ENCODE data around the gene SLC46A2. TPM values are rescaled to one million over a fixed set of nuclear protein-coding genes. Genes with fewer than 3 reads are reported as not detected.

SLC46A2 gene
- total and polyA plus RNA-seq, 2 of the 8 experiments (the other 6 are each of a cell fraction or from before 2014, with no cell fraction given) = 0.03 TPM; not detected in 1

DNA sequence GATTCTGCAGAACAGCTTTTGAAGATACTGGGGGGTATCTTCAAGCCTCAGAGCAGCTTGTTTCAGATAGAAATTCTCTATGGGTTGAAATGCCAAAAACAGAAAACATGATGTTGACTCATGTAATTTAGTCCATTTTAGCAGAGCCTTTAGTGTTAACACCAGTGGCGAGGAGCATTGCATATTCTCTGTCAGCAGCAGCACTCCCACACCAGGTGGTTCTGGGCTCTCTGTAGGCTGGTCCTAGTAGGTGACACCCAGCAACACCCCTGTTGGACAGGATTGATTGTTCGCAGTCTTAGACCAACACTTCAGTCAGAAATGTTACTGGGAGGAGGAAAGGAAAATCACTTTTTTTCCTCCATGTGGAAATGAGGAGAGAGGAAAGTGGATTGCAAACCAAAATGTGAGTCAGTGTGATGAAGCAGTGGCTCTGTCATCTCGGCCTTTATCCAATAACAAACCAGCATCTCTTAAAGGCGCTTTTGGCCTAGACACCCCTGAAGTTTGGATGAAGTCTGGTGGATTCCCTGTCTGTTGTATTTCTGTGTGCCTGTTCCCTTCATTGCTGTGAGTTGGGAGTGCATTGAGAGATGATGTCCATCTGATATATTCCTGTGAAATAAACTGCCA, 16.8 kb downstream of the SLC46A2 start:
- Histone ChIP-seq H4K91ac (replicated peaks; ENCODE audit: insufficient read length, low read length) (no peak overlapping the region), H3K27me3 (replicated peaks in 1 of 4; ENCODE audit: control insufficient read depth in 3 of 4, extremely low read depth in 1 of 4, insufficient read depth in 3 of 4, low read length in 3 of 4) (no peaks in the 10 kb centered on the region), H2BK20ac (ENCODE audit: low read length) (no peak overlapping the region), H3K4ac (replicated peaks; ENCODE audit: insufficient read length, low read depth, low read length) (no peak overlapping the region), H3K27ac (ENCODE audit: low read depth, low read length) (no peak overlapping the region), H3K9me3 (ENCODE audit: insufficient read depth in 2 of 2, low read depth in 1 of 2, low read length in 1 of 2) (no peaks in the 10 kb centered on the region), H3K79me2 (ENCODE audit: control insufficient read depth in 1 of 2, insufficient read depth in 2 of 2, low read length in 2 of 2) (no peaks in the 10 kb centered on the region), H3K23me2 (ENCODE audit: low read depth, low read length) (no peaks in the 10 kb centered on the region), H2AFZ (ENCODE audit: low read length) (no peak overlapping the region), H3K18ac (ENCODE audit: extremely low read depth, low read length) (no peak overlapping the region), H3K56ac (replicated peaks; ENCODE audit: insufficient read length, low read depth, low read length) (no peak overlapping the region), H4K20me1 (replicated peaks in 1 of 2; ENCODE audit: control insufficient read depth in 1 of 2, insufficient read depth in 2 of 2, low read length in 2 of 2) (no peaks in the 10 kb centered on the region), H3K23ac (ENCODE audit: insufficient read length) (no peak overlapping the region), H3K36me3 (ENCODE audit: control insufficient read depth in 2 of 4, insufficient read depth in 4 of 4, low read length in 3 of 4) (no peaks in the 10 kb centered on the region; a peak in 2 of 8 replicates), H2BK5ac (ENCODE audit: low read depth, low read length) (no peak overlapping the region), H3K79me1 (ENCODE audit: low read depth, low read length) (no peaks in the 10 kb centered on the region), H2BK15ac (ENCODE audit: low read length) (no peak overlapping the region), H3K4me1 (replicated peaks in 1 of 4; ENCODE audit: control insufficient read depth in 3 of 4, insufficient read depth in 4 of 4, low read length in 3 of 4) (peaks cover 0 to 6% (median 0%) of the 10 kb centered on the region in 4 experiments; a peak in 1 of 7 replicates), H3K9ac (replicated peaks in 1 of 4; ENCODE audit: extremely low read depth in 1 of 4, low read depth in 3 of 4, low read length in 3 of 4) (no peak overlapping the region), H4K8ac (ENCODE audit: extremely low read depth, insufficient read depth, low read length) (no peak overlapping the region), H3K14ac (ENCODE audit: insufficient read length) (no peak overlapping the region), H4K5ac (ENCODE audit: insufficient read length, low read depth, low read length) (no peak overlapping the region), H3K4me3 (ENCODE audit: extremely low read depth in 1 of 4, insufficient read depth in 2 of 4, low read depth in 3 of 4, low read length in 4 of 4) (no peak overlapping the region), H3K4me2 (ENCODE audit: insufficient read depth in 1 of 2, low read depth in 2 of 2, low read length in 2 of 2) (no peak overlapping the region), H2BK120ac (replicated peaks; ENCODE audit: low read depth, low read length) (no peak overlapping the region), H2AK5ac (ENCODE audit: low read depth, low read length) (no peak overlapping the region), H2BK12ac (ENCODE audit: low read depth, low read length) (no peak overlapping the region)
- no peak for FAIRE-seq
- 88% methylated on average over 4 of the region's 4 CpGs; no CpG with 5 or more reads in 1 of the 2 experiments for WGBS, 2 experiments (ENCODE audit: extremely low coverage in 1 of 2, insufficient coverage in 1 of 2, insufficient read length in 1 of 2, insufficient replicate concordance in 2 of 2, low coverage in 1 of 2, low lambda C conversion rate in 2 of 2, missing lambda C conversion rate in 1 of 2)
- DNase-seq (ENCODE audit: low read depth in 1 of 2, low spot score in 2 of 2) = no peak
- ChIA-PET POLR2A (ENCODE audit: partially characterized antibody) (no interaction called here), CTCF (ENCODE audit: partially characterized antibody) (interaction anchor here (1.4 to 5.8 kb wide), 2 partner anchors 10 to 13 kb away, joined by 5 to 56 read pairs; no protein-coding TSS in a partner anchor)
- TF ChIP-seq YY1 (IDR thresholded peaks at IDR 0.05; ENCODE audit: low read depth, low read length) = no peak
- no peak for TF ChIP-seq JUN (IDR thresholded peaks at IDR 0.05; ENCODE audit: low read depth, low read length)
- TF ChIP-seq NANOG (IDR thresholded peaks at IDR 0.05; ENCODE audit: insufficient read depth, low read depth, low read length, poor library complexity, severe bottlenecking) = no peak
- TF ChIP-seq, protein P1, sequence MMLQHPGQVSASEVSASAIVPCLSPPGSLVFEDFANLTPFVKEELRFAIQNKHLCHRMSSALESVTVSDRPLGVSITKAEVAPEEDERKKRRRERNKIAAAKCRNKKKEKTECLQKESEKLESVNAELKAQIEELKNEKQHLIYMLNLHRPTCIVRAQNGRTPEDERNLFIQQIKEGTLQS (IDR thresholded peaks at IDR 0.05; ENCODE audit: insufficient read depth, low read depth, low read length) = no peak
- no peak for TF ChIP-seq FOSL1 (IDR thresholded peaks at IDR 0.05; ENCODE audit: insufficient read depth, low read depth, low read length)
- no peak for TF ChIP-seq HDAC6 (IDR thresholded peaks at IDR 0.05; ENCODE audit: low read depth, low read length)
- TF ChIP-seq CREB1 (IDR thresholded peaks at IDR 0.05) = no peak
- TF ChIP-seq BACH1 (IDR thresholded peaks at IDR 0.05; ENCODE audit: low read length) = no peak
- TF ChIP-seq, protein P2, sequence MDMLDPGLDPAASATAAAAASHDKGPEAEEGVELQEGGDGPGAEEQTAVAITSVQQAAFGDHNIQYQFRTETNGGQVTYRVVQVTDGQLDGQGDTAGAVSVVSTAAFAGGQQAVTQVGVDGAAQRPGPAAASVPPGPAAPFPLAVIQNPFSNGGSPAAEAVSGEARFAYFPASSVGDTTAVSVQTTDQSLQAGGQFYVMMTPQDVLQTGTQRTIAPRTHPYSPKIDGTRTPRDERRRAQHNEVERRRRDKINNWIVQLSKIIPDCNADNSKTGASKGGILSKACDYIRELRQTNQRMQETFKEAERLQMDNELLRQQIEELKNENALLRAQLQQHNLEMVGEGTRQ (IDR thresholded peaks at IDR 0.05; ENCODE audit: low read length) = no peak
- TF ChIP-seq BRCA1 (IDR thresholded peaks at IDR 0.05; ENCODE audit: low read depth, low read length) = no peak
- TF ChIP-seq SIRT6 (IDR thresholded peaks at IDR 0.05; ENCODE audit: low read length) = no peak
- TF ChIP-seq RBBP5 (IDR thresholded peaks at IDR 0.05; ENCODE audit: borderline replicate concordance, low read depth, low read length) = no peak
- no peak for TF ChIP-seq EGR1 (IDR thresholded peaks at IDR 0.05; ENCODE audit: borderline replicate concordance, low read depth, low read length)
